ENCODE results near the gene SKOR2. TPM values are rescaled to one million over a fixed set of nuclear protein-coding genes. Genes with fewer than 3 reads are reported as not detected.
"Not testable (repeated sequence)": the region's sequence is repeated elsewhere in the genome, so short reads cannot be mapped to it uniquely, and the experiment has no call there.

Gene SKOR2
- polyA plus RNA-seq, 1 donor from 2014 or later, result not detected

DNA sequence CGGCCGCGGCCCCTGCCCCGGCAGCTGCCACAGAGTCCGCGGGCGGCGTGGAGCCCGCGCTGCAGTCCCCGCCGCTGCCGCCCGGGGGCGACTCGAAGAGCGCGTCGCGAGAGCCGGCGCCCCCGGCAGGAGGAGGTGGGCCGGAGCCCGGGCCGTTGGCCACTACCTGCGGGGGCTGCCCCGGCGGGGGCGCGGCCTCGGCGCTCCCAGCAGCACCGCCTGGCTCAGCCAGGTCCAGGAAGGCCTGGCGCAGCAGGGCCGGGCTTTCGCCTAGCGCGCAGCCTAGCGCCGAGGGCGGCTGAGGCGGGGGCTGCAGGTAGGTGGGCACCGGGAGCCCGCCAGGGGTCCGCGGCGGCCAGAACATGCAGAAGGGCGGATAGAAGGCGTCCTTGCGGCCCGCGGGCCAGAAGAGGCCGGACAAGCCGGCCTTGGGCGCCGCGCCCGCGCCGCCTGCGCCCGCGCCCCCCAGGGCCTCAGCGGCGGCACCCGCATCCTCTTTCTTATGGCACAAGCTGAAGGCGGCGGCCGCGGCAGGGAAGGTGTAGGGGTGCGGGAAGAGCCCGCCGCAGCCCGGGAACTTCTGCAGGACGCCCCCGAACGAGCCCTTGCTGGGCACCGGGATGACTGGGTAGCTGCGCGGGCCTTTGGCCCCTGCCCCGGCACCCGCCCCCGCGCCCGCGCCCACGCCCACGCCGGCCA is 3.9 kb downstream of the SKOR2 start:
- no peaks in the 10 kb centered on the region for H3K36me3 Mint-ChIP-seq
- H3K4me1 Mint-ChIP-seq, result peaks cover 0 to 11% (median 0%) of the 10 kb centered on the region in 3 donors
- no peak overlapping the region for H3K4me3 Mint-ChIP-seq
- H3K27me3 Mint-ChIP-seq, result peaks cover 56% of the 10 kb centered on the region
- H3K9me3 Mint-ChIP-seq, result peaks cover 1 to 4% (median 3%) of the 10 kb centered on the region in 3 donors
- H3K27ac Mint-ChIP-seq, result no peak overlapping the region

GRCh38 chr18:47247036-47247415 is 4.4 kb downstream of the SKOR2 start:
- H3K9me3 Mint-ChIP-seq, result peaks cover 1 to 4% (median 3%) of the 10 kb centered on the region in 3 donors
- H3K27ac Mint-ChIP-seq, result no peak overlapping the region
- H3K4me3 Mint-ChIP-seq, result no peak overlapping the region
- no peaks in the 10 kb centered on the region for H3K36me3 Mint-ChIP-seq
- peaks cover 0 to 11% (median 0%) of the 10 kb centered on the region in 3 donors for H3K4me1 Mint-ChIP-seq
- peaks cover 54% of the 10 kb centered on the region for H3K27me3 Mint-ChIP-seq

DNA sequence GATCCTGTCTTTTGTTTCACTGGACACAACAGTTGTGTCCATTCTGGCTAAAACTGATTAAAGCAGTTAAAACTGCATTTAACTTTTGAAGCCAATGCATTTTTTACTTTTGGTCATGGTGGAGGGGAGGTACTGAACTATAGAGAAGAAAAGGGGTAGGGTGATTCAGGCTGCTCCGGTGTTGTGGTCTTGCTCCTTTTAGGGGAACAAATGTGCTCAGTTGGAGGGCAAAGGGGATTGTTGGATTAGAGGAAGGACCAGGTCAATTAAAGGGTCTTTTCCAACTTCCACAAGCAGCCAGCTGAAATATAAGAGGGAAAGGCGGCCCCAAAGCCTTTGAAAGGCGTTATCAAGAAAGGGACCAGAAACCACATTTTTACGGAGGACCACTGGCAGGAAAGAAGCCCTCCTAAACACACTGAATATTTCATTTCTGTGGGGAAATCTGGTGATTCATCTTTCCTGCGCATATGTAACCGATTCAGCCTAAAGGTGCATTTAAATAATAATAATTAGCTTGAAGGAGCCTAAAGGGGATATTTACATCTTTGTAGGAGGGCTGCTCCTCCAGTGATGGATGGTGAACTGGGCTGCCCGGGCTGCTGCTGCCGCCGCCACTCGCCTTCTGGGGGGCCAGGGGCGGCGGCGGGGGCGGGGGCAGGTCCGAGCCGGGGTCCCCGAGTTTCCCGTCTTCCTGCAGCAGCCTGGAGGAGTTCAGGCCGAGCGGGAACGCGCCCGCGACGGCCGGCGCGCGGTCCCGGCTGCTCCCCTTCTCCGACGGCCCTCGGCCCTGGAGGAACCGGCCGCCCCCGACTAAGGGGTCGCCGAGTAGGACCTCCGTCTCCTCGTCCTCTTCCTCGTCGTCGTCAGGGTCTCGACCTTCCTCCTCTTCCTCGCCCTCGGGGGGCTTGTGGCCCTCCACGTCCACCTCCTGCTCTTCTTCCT is 5.2 kb downstream of the SKOR2 start:
- Mint-ChIP-seq H3K9me3 (peaks cover 1 to 4% (median 3%) of the 10 kb centered on the region in 3 donors), H3K4me1 (peaks cover 0 to 11% (median 0%) of the 10 kb centered on the region in 3 donors), H3K36me3 (no peaks in the 10 kb centered on the region), H3K27me3 (peaks cover 51% of the 10 kb centered on the region), H3K4me3 (peak overlapping the region in 1 of 4 donors; percentile 55), H3K27ac (peak overlapping the region; percentile 36 to 85 (median 68))

GRCh38 chr18:47244086-47244485 is 7.4 kb downstream of the SKOR2 start:
- H3K36me3 Mint-ChIP-seq, result no peaks in the 10 kb centered on the region
- peaks cover 38% of the 10 kb centered on the region for H3K27me3 Mint-ChIP-seq
- no peak overlapping the region for H3K27ac Mint-ChIP-seq
- H3K4me1 Mint-ChIP-seq, result peaks cover 0 to 6% (median 0%) of the 10 kb centered on the region in 3 donors
- no peak overlapping the region for H3K4me3 Mint-ChIP-seq
- H3K9me3 Mint-ChIP-seq, result peaks cover 1 to 4% (median 3%) of the 10 kb centered on the region in 3 donors

DNA sequence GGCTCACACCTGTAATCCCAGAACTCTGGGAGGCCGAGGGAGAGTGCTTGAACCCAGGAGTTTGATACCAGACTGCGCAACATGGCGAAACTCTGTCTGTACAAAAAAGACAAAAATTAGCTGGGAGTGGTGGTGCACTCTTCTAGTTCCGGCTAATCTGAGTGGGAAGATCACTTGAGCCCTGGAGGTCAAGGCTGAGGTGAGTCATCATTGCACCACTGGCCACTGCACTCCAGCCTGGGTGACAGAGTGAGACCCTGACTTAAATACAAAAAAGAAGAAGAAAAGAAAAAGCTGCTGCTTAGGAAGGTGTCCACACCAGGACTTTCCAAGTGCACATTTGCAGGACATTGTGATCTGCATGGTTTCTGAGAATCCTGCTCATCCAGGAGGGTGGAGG is 16.4 kb downstream of the SKOR2 start:
- H3K36me3 Mint-ChIP-seq, result no peaks in the 10 kb centered on the region
- peaks cover 17% of the 10 kb centered on the region for H3K27me3 Mint-ChIP-seq
- H3K27ac Mint-ChIP-seq, result no peak overlapping the region
- H3K4me1 Mint-ChIP-seq, result no peaks in the 10 kb centered on the region
- no peaks in the 10 kb centered on the region for H3K9me3 Mint-ChIP-seq
- no peak overlapping the region for H3K4me3 Mint-ChIP-seq

GRCh38 chr18:47226660-47227059 is 24.8 kb downstream of the SKOR2 start:
- H3K36me3 Mint-ChIP-seq, result no peaks in the 10 kb centered on the region
- no peaks in the 10 kb centered on the region for H3K4me1 Mint-ChIP-seq
- H3K4me3 Mint-ChIP-seq, result no peak overlapping the region
- H3K27me3 Mint-ChIP-seq, result peaks cover 5% of the 10 kb centered on the region
- no peaks in the 10 kb centered on the region for H3K9me3 Mint-ChIP-seq
- H3K27ac Mint-ChIP-seq, result no peak overlapping the region

GRCh38 chr18:47215554-47216138 is 35.8 kb downstream of the SKOR2 start:
- no peak overlapping the region for H3K27ac Mint-ChIP-seq
- H3K4me3 Mint-ChIP-seq, result no peak overlapping the region
- no peaks in the 10 kb centered on the region for H3K4me1 Mint-ChIP-seq
- no peaks in the 10 kb centered on the region for H3K9me3 Mint-ChIP-seq
- no peaks in the 10 kb centered on the region for H3K36me3 Mint-ChIP-seq
- peaks cover 21% of the 10 kb centered on the region for H3K27me3 Mint-ChIP-seq

DNA sequence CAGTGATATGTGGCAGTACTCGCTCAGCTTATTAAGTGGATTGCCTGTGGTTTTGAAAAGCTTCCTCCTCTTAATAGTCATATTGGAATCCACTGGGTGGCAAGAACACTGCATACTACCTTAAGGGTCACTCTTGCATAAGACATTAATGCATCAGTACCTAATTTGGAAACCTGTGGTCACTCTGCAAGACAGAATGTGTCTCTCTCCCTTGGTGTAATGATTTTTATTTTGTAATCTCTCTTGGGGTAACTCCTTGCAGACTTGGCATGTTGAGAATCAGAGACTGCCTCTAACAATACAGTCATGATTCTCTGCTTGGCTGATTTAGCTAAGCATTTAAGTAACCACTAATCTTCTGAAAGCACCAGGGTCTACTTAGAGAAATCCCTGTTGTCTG is 42.3 kb downstream of the SKOR2 start:
- H3K27me3 Mint-ChIP-seq, result peaks cover 21% of the 10 kb centered on the region
- peaks cover 0 to 3% (median 0%) of the 10 kb centered on the region in 3 donors for H3K4me1 Mint-ChIP-seq
- no peak overlapping the region for H3K4me3 Mint-ChIP-seq
- H3K36me3 Mint-ChIP-seq, result no peaks in the 10 kb centered on the region
- no peaks in the 10 kb centered on the region for H3K9me3 Mint-ChIP-seq
- H3K27ac Mint-ChIP-seq, result no peak overlapping the region

GRCh38 chr18:47206945-47207637 is 44.4 kb downstream of the SKOR2 start:
- no peaks in the 10 kb centered on the region for H3K36me3 Mint-ChIP-seq
- no peak overlapping the region for H3K27ac Mint-ChIP-seq
- H3K27me3 Mint-ChIP-seq, result peaks cover 13% of the 10 kb centered on the region
- no peak overlapping the region for H3K4me3 Mint-ChIP-seq
- peaks cover 0 to 3% (median 0%) of the 10 kb centered on the region in 3 donors for H3K4me1 Mint-ChIP-seq
- no peaks in the 10 kb centered on the region for H3K9me3 Mint-ChIP-seq

DNA sequence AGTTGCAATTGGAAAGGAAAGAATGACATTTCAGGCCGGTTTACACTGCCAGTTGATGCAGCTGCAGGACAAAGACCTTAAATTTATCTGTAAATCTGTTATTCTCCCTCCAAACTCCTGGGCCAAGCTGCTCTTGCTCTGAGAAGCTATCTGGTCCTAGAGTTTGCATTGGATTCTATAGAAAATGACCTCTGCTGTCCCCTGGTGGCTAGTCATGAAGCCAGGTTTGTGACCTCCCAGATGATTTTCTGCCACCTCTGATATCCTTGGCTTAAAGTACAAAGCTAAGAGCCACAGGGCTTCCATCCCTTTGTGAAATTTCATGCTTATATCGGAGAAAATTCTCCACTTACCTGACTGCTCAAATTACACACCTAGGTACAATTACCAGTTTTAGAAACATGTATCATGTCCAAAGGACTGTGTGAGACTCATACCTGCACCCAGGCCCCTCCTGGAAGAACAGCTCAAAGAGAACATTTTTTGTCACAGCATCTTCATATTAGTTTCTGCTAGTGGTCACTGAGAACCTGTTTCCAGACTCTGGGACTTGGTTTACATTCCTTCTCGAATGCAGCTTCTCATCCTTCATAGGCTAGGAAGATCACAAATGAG is 46.4 kb downstream of the SKOR2 start:
- no peaks in the 10 kb centered on the region for H3K9me3 Mint-ChIP-seq
- H3K4me1 Mint-ChIP-seq, result peaks cover 0 to 3% (median 0%) of the 10 kb centered on the region in 3 donors
- H3K27me3 Mint-ChIP-seq, result peaks cover 6% of the 10 kb centered on the region
- no peak overlapping the region for H3K27ac Mint-ChIP-seq
- H3K4me3 Mint-ChIP-seq, result no peak overlapping the region
- H3K36me3 Mint-ChIP-seq, result no peaks in the 10 kb centered on the region

GRCh38 chr18:47203626-47204464 is 47.6 kb downstream of the SKOR2 start:
- Mint-ChIP-seq H3K4me3 (no peak overlapping the region), H3K9me3 (no peaks in the 10 kb centered on the region), H3K4me1 (no peaks in the 10 kb centered on the region), H3K27me3 (peaks cover 4% of the 10 kb centered on the region), H3K36me3 (no peaks in the 10 kb centered on the region), H3K27ac (no peak overlapping the region)

DNA sequence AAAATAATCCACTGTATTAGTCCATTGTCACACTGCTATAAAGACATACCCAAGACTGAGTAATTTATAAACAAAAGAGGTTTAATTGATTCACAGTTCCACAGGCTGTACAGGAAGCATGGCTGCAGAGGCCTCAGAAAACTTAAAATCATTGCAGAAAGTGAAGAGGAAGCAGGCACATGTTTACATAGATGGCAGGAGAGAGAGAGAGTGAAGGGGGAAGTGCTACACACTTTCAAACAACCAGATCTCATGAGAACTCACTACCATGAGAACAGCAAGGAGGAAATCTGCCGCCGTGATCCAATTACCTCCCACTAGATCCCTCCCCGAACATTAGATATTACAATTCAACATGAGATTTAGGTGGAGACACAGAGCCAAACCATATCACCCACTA is 55.5 kb downstream of the SKOR2 start:
- peak overlapping the region in 1 of 4 donors; percentile 49 for H3K4me3 Mint-ChIP-seq
- peaks cover 6 to 13% (median 10%) of the 10 kb centered on the region in 3 donors for H3K4me1 Mint-ChIP-seq
- not testable (repeated sequence) for H3K27ac Mint-ChIP-seq, H3K36me3 Mint-ChIP-seq, H3K27me3 Mint-ChIP-seq, H3K9me3 Mint-ChIP-seq

DNA sequence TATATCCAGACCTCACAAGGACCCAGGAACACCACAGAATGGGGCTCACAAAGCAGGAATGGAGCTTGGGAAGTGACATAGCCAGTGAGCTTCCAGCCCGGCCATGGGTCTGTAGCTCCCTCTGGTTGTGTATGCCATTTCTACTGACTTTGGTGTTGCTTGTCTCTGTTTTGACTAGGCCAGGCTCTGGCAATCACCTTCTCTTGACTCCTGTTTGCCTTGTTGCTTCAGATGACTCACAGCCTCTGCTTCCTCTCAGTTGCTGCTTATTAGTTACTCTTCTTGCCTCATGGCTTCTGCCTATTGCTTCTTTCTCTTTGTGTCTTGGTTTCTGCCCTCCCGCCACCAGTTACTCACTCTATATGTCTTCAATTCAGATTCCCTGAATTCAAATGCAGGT is 59.5 kb downstream of the SKOR2 start:
- no peak overlapping the region for H3K27ac Mint-ChIP-seq
- peaks cover 6 to 13% (median 10%) of the 10 kb centered on the region in 3 donors for H3K4me1 Mint-ChIP-seq
- peaks cover 11% of the 10 kb centered on the region for H3K27me3 Mint-ChIP-seq
- peaks cover 3 to 5% (median 4%) of the 10 kb centered on the region in 3 donors for H3K9me3 Mint-ChIP-seq
- H3K36me3 Mint-ChIP-seq, result peaks cover 7% of the 10 kb centered on the region
- no peak overlapping the region for H3K4me3 Mint-ChIP-seq

Measured in IgD-negative memory B cell (primary cell).